ELF-1 (cell line): Measurements from ENCODE around the gene FGD2.
A peak's percentile ranks its signal among the peaks of the same experiment; 100 is the strongest.

Experiments
- DNase-seq: peaks from one replicate; pipeline ENCODE4 v3.0.0-alpha.2; 2016; ENCODE audit warnings: low read depth, low spot score

Gene FGD2

GRCh38 chr6:37018198-37019064, 13.0 kb downstream of the FGD2 start:
- peak; percentile 91 for DNase-seq

- DNase-seq, result no peak
Measured at GRCh38 chr6:37019065-37019450, 13.6 kb downstream of the FGD2 start.

- no peak for DNase-seq
Measured at GRCh38 chr6:37020381-37020780, 14.9 kb downstream of the FGD2 start.

GRCh38 chr6:37020812-37021211, 15.4 kb downstream of the FGD2 start:
- DNase-seq, result no peak

GRCh38 chr6:37021356-37022129, 16.1 kb downstream of the FGD2 start:
- peak; percentile 78 for DNase-seq

- no peak for DNase-seq
Measured at GRCh38 chr6:37022135-37022863, 16.8 kb downstream of the FGD2 start.

- no peak for DNase-seq
Measured at GRCh38 chr6:37024656-37025337, 19.3 kb downstream of the FGD2 start.

- peak; percentile 86 for DNase-seq
Measured at GRCh38 chr6:37025621-37026466, 20.4 kb downstream of the FGD2 start.

GRCh38 chr6:37027036-37027720, 21.7 kb downstream of the FGD2 start:
- no peak for DNase-seq

GRCh38 chr6:37027811-37028469, 22.5 kb downstream of the FGD2 start:
- DNase-seq, result no peak

GRCh38 chr6:37029249-37029971, 24.0 kb downstream of the FGD2 start:
- DNase-seq, result peak; percentile 91

- DNase-seq, result no peak
Measured at GRCh38 chr6:37030599-37030998, 25.1 kb downstream of the FGD2 start.

GRCh38 chr6:37032239-37032638, 26.8 kb downstream of the FGD2 start:
- no peak for DNase-seq

GRCh38 chr6:37033255-37033654, 27.8 kb downstream of the FGD2 start:
- no peak for DNase-seq

- no peak for DNase-seq
Measured at GRCh38 chr6:37033819-37034795, 28.7 kb downstream of the FGD2 start.

GRCh38 chr6:37036146-37036545, 30.7 kb downstream of the FGD2 start:
- DNase-seq, result no peak
